ENCODE results near the gene SLC9A9.

SLC9A9 gene

DNA sequence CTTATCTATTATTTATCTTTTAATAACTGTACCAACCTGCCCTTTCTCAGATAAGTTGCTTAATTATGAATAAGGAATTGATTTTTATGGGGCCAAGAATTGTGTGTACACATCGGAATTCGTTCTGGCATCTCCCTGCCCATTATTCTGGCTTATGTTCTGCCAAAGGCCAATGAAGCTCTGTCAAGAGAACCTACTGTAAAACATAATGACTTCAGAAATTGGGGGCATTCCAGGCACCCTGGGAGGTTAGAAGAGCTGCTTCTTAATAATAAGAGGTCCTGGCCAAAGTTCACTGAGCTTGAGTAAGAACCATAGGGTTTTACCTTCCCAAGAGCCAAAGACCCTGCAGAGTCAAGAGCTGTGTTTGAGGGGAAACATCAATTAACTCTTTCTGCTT lies 261.7 kb downstream of the SLC9A9 start:
- no peak for DNase-seq

DNA sequence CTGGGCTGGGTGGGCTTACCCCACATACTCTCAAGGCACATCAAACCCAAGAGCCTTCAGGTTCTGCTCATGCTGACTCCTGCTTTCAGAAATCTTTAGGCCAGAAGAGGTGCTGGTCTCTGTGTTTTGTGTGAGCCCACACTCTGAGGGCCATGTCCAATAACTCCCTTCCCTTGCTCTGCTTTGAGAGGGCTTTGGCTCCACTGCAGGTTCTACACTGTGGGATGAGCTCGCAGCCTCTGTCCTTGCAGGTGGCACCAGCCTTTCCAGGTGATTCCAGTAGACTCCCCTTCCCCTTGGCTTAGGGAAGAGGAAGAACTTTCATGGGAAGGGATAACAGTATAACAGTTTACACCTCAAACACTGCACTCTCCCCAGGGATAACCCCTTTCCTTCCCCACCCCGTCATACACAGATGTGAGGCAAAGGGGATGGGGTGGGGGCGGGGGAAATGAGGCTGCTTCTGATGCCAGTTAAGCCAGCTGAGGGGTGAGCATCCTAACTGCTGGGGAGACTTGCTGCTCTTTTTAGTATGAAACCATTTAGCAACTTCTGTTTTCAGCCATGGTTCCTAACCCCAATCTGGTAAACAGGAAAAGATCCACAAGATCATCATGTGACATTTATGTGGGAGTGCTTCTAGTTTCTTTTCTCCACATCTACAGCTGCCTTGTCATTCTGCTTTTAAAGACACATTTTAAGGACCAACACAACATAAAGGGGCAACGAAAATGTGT lies 262.4 kb downstream of the SLC9A9 start:
- DNase-seq = no peak

DNA sequence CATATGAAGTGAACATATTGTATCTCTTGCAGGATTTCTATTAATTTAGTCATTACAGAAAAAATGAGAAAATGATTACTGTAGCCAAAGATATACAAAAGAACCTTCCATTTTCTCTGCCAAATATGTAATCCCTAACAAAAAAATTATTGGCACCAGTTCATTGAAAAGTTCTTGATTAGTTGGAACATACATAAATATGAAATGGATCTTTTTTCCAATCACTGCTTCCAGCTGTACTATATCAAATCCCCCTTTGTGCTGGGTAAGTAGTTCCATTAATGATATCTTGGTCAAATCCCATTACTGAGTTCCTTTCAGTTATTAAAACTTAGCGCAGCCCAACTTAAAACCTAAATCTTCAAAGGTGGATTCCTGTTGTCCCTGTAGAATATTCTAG lies 263.8 kb downstream of the SLC9A9 start:
- DNase-seq = no peak

DNA sequence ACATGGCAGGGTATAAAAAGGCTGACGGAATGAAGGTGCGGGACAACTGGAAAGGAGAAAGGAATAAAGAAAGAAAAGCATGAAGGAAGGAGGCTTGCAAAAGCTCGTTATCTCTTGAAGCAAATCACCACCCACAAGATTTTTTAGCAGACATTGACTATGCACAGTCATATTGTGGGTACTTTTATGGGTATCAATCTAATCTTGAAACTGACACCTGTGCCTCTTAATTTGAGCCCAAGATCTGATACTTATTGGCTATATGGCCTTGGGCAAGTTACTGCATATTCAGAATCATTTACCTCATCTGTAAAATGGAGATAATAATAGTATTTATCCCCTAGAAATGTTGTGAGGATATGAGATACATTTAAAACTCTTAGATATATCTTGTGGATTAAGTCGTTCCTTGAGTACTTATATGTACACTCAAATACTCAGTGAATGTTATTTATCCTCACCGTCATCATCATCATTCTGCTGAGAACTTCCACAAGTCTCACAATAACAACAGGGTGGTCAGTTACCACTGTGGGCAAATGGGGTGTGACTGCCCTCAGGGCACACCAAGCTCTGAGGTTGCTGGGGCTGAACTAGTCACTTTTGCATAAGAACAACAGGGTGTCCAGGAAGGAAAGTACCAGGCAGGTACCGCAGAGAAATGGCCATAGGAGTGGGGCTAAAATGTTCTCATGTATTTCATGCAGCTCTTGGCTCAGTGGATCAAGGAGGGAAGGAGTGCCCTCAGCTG lies 266.1 kb downstream of the SLC9A9 start:
- DNase-seq = no peak

DNA sequence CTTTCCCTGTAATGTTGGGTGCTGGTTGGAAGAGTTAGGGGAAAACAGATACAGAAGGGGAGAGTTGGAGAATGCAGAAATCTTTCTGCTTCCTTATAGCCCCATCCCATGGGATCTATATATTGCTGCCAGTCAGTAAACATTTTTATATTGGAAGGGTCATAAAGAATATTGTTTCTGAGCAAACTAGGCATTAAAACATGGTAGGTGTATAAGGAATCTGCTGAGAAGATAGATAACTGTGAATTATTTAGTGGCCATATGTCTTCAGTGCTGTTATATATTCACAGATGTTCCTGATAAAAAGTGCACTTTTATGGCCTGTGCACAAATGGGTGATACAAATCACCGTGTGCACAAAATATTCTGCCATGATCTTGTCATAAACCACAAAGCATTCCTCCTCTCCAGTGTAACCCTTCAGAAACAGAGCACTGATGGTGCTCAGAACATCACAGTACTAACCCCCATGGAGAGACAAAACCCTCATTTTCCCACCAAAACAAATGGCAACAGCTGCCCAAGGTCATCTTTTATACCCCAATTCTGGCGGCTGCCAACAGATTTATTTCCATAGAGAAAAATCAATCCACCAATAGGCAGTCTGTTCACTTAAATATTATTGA lies 269.3 kb downstream of the SLC9A9 start:
- no peak for DNase-seq

DNA sequence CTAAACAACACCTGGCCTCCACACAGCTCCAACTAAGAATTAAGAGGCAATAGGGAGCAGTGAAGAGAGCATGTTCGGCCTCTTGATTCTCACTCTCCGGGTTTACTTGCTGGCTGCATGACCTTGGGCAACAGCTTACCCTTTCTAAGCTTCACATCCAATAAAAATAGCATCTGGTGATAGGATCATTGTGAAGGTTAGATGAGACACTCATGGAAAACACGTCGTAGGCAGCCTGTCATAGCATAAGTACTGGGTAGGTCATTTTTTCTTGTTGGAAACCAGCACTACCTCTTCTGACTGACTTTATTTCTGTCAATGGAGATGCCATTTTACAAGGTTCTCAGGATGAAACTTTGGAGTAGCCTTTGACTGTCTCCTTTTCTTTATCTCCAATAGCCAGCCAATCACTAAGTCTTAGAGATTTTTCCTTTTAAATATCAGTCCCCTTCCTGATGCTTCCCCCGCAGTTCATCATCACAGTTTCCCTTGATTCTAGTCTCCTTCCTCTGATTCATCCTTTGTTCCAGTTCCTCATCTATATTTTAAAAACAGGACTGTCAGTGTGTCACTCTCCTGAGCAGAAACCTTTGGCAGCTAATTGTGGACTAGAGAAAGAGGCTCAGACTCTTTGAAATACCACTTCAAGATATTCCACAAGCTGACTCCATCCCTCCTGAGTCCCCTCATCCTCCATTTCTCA lies 271.5 kb downstream of the SLC9A9 start:
- no peak for DNase-seq

DNA sequence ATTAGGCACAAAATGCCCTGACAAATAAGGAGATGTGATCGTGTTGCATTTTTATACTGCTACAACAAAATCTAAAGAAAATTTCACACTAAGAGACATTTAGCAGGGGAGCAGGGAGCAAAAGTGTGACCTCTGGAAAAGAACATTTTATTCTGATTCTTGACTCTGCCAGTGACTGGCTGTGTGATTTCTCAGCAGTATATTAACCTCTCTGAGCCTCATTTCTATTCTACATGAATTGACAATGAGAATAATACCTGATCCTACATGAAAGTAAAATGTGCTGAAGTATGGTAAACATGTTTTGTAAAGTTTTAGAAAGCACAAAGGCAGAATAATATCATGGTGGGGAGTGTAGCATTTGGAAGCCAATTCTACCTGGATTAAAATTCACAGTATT lies 273.3 kb downstream of the SLC9A9 start:
- no peak for DNase-seq

DNA sequence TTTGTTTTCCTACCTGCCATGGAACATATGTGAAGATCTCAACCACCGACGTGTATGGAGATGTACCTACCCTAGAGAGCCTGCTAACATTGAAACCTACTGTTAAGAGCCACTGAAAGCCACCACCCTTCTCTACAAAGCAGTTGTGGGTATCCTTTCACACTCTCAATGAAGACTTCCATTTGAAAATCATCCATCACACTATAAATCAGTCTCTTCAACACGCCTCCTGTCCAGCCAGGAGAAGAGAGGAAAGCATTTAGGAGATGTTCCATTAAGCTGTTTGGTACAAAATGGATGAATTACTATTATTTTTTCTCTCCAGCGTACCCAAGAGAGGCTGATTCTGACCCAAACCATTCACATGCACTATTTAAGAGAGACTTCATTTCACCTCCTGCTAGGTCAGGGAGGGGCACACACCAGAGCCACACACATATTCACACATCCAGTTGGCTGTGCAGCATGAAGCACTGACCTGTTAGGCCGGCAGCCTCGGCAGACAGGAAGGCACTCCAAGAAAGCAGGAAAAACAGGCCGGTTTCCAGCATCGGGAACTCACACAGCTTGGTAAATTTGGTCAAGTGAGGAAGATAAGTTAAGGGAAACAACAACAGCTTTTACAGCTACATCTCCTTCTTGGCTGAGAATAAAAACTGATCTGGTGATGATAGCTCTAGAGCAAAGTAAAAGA lies 274.5 kb downstream of the SLC9A9 start:
- DNase-seq = no peak

DNA sequence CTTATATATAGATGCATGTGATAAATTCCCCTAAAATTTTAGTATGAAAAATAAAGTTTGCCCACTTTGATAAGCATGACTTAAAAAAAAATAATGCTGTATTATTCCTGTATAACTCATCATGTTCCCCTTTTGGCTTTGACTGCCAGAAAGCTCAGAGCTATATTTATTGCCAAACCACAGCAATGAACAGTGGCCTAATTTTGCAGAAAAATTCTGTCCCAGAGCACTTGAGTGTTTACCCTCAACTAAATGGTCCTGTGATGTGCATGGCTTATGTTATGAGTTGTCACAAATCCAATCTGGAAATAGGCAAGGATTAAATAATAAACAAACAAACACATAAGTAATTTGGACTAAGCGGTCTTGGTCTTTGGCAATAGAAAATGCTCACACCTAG lies 276.7 kb downstream of the SLC9A9 start:
- DNase-seq = no peak

DNA sequence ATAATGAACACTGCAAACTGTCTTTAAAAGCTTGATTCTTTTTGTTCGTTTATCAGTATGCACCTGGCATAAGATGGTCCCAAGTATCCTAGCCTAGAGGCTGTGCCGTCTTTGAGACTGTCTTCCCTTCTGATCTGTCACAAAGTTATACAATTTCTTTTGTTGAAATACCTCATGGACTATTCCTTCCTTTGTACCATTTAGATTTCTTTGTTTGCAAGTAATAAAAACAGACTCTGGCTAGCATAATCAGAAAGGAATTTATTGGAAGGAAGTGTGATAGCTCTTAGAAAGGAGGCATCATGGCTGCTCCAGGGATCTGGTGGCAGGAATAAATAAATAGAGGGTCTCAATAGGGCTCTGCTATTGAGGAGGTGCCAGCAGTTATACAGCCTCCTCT lies 280.4 kb downstream of the SLC9A9 start:
- DNase-seq = no peak

DNA sequence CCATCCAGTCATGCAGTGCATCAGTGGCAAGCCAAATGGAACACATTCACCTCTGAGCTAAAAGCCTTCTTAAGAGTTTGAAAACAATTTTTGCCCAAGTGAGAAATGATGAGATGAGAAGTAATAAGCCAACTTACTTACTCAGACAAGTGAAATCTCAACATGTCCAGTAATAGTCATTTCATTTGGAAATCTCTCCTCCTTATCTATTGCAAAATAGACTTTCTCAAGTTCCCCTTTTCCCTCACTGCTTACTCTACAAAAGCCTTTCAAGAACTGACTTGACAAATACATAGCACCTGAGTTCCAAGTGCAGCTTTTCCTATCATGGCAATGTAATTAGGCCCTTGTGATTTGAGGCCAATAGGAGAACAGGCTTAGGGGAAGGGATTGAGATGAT lies 282.3 kb downstream of the SLC9A9 start:
- DNase-seq = no peak

DNA sequence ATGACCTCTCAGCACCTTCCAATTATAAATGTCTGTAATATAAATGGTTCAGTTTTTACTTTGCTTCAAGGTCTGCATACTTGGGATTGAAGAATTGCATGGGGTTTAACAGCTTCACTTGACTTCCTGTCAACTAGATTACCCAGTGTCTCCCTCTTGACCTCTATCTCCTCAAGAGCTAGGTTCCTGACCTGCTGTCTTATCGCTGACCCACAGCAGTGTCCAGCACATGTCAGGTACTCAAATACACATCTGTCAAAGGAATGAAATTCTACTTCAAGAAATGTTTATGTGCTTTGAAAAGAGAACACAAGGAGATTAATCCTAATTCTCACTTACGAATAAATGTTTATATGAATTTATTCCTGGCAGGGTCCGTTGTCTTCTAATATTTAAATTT lies 284.5 kb downstream of the SLC9A9 start:
- DNase-seq = no peak

DNA sequence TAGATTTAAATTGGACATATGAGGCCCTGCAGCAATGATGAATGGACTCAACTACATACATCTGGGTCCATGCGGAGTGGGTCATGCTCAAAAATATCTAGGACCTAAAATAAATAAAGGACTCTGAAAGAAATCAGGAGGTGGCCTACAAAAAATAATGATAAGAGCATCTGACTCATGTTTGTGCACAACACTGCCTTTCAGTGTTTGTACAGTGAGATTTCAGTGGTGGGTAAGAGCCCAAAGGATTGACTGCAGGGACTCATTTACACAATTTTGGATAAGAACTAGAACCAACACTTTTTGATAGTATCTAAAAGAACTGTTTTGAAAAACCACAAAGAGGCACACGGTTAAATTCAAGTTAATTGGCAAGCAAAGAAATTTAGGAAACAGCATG lies 285.5 kb downstream of the SLC9A9 start:
- no peak for DNase-seq

DNA sequence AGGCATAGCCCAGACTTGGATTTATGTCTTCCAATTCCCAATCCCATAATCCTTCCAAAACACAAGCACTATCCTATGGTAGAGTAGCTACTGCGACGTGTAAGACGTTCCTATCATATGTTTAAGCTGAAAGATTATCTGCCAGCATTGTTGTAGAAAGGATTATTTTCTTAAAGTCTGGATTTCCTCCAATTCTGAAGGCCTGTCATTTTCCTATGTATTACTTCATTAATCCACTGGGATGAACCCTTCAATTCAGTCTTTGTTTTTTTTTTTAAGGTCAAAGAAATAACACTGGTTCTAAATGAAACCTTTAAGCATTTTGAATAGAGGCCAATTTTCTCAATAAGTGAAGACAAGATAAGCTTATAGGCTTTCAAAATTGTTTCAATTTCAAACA lies 289.0 kb downstream of the SLC9A9 start:
- DNase-seq = no peak

DNA sequence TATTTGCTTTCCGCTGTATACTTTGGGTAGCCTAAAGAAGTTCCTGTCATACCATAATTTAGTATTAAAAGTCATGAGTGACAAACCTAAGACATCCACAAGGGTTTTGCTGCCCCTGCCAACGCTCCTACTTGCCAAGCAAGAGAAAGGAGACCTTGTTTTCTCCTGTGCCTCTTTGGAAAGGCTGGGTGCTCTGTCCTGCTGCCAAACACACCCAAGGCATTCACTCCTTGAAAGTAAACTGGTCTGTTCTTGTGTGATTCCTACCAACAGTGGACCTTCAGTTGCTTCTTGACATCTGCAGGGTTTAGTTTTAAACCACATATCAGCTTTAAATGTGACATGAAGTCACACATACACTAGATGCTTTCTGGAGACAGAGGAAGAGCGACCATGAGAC lies 295.4 kb downstream of the SLC9A9 start:
- no peak for DNase-seq

DNA sequence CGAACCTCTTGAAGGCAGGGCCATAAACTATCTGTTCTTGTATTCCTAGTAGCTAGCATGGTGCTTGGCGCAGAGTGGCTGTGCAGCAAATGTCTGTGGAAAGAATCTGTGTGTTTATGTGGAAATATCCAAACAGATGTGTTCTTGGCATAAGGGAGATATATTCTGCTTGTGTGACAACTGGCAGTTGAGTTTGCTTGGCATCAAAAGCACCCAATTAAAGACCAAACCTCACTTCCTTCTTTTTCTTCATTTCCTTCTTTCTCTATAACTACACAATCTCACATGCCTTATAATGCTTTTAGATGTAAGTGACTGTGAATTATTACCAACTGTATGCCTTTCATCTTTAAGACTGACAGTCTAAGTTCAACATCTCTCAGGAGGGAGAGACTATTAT lies 296.5 kb downstream of the SLC9A9 start:
- no peak for DNase-seq

DNA sequence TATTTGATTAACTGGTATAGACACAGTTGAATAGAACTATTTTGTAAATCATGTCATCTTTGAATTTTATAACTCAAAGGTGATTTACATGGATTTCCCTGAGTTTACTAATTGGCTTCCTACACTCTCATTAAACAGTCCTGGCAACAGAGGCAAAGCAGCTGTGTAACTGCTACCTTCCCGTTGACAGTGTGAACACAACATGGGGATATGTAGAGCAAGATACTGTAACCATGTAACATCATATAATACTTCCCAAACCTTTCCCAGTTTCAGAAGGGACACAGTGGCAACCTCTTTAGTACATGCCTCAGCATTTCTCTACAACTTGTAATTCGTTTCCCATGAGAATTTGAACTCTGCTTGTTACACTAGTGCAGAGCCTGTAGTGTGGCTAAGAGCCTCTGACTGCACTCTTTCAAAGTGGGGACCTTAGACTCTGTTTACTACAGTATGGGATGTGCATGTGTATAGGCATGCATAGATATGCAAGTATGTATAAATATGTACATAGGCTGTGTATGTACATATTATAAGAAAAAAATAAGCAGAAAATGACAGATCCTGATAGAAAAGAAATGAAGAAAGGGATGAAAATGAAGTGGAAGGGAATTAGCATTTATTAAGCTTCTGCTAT lies 299.3 kb downstream of the SLC9A9 start:
- no peak for DNase-seq

DNA sequence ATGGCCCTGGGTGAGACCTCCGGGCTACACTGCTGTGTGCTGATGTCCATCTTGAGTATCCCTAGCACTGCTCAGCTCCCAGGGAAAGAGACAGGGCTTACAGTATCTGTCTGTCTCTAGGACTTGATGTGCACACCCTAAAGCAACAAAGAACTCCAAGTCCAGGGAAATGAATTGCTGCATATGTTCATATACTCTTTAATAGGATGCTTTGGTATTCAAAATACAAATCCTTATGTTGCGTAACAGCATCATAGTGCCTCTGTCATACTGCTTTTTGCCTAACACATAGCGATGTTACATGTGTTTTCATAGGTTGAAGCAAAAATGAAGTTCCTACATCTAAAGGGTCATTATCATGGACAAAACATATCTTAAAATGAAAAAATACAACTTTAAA lies 299.9 kb downstream of the SLC9A9 start:
- no peak for DNase-seq

DNA sequence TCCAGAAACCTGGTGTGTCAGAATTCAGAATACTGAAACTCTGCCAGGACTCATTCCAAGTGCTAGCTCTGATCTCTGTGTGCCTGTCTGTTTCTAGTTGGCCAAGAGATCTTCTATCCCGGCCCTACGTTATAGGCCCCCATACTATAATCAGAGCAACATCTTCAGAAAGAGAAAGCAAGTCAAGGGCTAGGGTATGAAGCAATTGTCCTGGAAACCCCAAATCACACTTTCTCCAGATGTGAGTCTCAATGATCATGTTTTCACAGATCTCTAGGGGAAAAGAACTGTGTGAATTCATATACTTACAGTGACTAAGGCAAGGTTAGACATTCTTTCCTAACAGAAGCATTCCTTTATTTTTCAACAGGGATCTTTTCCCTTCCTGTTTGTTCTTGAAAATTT lies 309.7 kb downstream of the SLC9A9 start:
- DNase-seq = no peak

DNA sequence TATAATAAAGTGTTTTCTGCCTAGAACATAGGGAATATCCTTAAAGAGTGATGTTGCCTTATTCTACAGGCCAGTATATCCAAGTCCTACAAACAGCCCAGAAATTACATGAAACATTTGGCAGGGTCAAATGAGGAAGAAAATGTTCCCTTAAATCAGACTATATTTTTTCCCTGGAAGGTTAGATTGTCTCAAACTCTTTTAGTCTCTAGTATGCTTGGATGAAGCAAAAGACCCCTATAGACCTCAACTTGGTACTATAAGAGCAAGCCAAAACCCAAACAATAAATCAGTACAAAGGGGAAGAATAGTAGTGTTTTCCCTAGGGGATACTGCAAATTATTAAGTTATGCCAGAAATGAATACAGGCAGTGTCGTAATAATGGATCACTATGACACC lies 310.2 kb downstream of the SLC9A9 start:
- no peak for DNase-seq

DNA sequence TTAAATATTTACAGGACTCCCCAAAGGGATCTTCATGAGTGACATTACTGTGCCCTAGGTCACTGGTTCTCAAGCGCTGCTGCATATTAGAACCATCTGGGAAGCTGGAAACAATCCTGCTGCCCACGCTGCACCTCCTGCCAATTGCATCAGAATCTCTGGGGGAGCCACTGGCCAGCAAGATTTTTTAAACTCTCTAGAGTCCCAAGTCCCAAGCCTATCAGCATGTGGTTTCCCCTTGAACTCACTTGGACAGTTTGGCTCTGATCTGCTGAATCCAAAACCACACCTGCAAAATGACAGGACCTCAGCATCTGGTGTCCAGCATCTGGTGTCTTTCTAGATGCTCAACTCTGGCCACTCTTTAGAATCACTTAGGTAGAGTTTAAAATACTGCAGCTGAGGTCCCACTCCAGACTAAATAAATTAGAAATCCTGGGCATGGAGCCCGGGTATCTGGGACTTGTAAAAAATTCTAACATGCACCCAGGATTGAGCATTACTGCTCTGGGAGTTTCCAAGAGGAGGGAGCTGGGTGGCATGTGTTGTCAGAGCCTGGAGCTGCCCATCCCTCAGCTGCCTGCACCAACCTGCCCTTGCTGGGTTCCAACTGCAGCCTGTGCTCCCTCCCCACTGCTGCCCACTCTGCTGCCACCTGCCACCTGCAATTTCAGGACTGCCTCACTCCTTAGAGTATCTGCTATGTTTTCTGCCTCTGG lies 311.3 kb downstream of the SLC9A9 start:
- DNase-seq = no peak

Measured in stimulated activated CD4-positive, alpha-beta T cell treated with anti-CD3 and anti-CD28 coated beads, Interleukin-2, amount 100 ng/mL, for 48 hours (primary cell).